Retinal pigment epithelial cell (primary cell): Measurements from ENCODE around the gene IQGAP2.

ENCODE experiments used
- DNase-seq: peaks from one replicate; pipeline ENCODE4 v3.0.0-alpha.2; 2010; ENCODE audit warnings: low read depth
- H3K4me3 ChIP-seq: 2 replicates; pipeline ENCODE4 v1.5.1; 2011; ENCODE audit warnings: mild to moderate bottlenecking, low read length, control low read depth, moderate library complexity
- CTCF ChIP-seq: conservative IDR thresholded peaks from 2 replicates; pipeline ENCODE4 v1.5.1; 2011; ENCODE audit warnings: low read depth, low read length, control low read depth, inconsistent platforms

The IQGAP2 gene

DNA sequence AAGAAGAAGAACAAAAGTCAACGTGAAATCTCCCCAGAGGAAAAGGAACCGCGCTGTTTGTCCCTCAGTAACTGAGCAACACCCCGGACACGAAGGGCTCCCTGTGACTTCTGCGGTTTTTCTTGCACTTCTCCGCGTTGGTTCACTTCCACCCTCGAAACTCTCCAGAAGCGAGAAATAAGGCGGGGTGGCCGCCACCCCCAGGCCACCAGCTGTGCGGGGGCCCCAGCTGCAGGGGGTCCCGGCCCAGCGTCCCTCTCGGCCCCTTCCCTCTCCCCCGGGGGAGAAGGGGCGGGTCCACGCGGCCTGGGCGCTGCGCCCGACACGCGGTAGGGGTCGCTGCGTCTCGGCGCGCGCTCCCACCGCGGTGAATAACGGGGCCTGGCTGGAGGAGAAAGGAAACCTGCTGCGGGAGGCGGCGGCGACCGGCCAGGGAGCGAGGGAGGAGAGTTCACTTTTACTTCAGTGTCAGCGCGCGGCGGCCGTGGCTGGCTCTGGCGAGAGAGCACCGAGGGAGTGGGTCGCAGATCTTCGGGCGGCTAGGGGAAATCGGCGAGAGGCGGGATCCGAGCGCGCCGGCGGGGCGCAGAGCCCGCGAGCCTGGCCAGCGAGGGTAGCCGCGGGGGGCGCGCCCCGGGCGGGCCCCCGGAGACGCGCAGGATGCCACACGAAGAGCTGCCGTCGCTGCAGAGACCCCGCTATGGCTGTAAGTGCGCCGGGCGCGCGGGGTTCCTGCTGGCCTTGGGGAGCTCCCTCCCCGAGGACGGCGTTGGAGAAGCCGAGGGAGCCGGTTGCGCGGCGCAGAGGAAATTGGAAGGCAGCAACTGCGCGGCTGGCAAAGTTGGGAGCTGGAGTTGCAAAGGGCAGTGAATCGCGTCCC is at the start of gene IQGAP2:
TSS of gene IQGAP2 (plus strand) at position 400 of the 880 bp plus-strand sequence. CDS start at position 661, 261 bp downstream.
- DNase-seq, result no peak
- peak within 1 kb of the TSS; percentile 56 for H3K4me3 ChIP-seq
- peak; percentile 63 for TF ChIP-seq CTCF

GRCh38 chr5:76356887-76357286 is 46.2 kb upstream of the IQGAP2 start:
- H3K4me3 ChIP-seq, result no peak overlapping the region
- TF ChIP-seq CTCF, result no peak
- DNase-seq, result no peak

GRCh38 chr5:76363352-76364225 is 39.5 kb upstream of the IQGAP2 start:
- no peak for TF ChIP-seq CTCF
- no peak overlapping the region for H3K4me3 ChIP-seq
- DNase-seq, result no peak

GRCh38 chr5:76364226-76364589 is 38.9 kb upstream of the IQGAP2 start:
- H3K4me3 ChIP-seq, result no peak overlapping the region
- no peak for TF ChIP-seq CTCF
- DNase-seq, result no peak

DNA sequence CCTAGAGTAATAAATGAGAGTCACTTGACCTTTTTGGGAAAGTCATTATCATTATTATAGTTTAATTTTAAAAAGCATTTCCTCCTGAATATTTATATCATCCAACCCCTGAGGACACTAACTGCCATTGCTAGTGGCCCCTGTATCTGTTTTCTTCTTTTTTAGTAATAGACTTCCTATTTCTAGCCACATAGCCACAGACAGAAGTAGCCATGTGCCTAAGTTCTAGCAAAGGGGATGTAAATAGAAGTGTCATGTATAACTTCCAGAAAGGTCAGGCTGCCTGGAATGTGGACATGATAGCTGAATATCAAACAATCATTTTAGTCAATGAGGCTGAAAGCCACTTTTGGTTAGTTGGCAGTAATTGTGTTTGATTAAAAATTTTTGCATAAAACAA is 37.5 kb upstream of the IQGAP2 start:
- no peak overlapping the region for H3K4me3 ChIP-seq
- DNase-seq, result no peak
- TF ChIP-seq CTCF, result no peak

GRCh38 chr5:76366596-76366995 is 36.5 kb upstream of the IQGAP2 start:
- no peak overlapping the region for H3K4me3 ChIP-seq
- no peak for DNase-seq
- no peak for TF ChIP-seq CTCF
